ENCODE data around the gene RPL23.

RPL23 gene

GRCh38 chr17:38885044-38885727 is 31.7 kb upstream of the RPL23 start:
- DNase-seq = no peak
- intact Hi-C loops (cut with DNase I) = no loop called here

GRCh38 chr17:38883592-38884526 is 30.3 kb upstream of the RPL23 start:
- DNase-seq = no peak
- intact Hi-C loops (cut with DNase I) = no loop called here

- intact Hi-C loops (cut with DNase I) = no loop called here
- DNase-seq = peak in 1 of 10 donors; percentile 17
Measured at GRCh38 chr17:38882870-38883269, 29.3 kb upstream of the RPL23 start.

- peak in 2 of 10 donors; percentile 80 to 81 for DNase-seq
- intact Hi-C loops (cut with DNase I) = no loop called here
Measured at GRCh38 chr17:38881600-38882191, 28.2 kb upstream of the RPL23 start.

GRCh38 chr17:38879878-38880665 is 26.6 kb upstream of the RPL23 start:
- DNase-seq = peak in 1 of 10 donors; percentile 78
- intact Hi-C loops (cut with DNase I) = no loop called here

- intact Hi-C loops (cut with DNase I) = no loop called here
- peak in 3 of 10 donors; percentile 39 to 89 (median 78) for DNase-seq
Measured at GRCh38 chr17:38877130-38877851, 23.8 kb upstream of the RPL23 start.

GRCh38 chr17:38875477-38876075 is 22.1 kb upstream of the RPL23 start:
- DNase-seq = no peak
- intact Hi-C loops (cut with DNase I) = no loop called here

GRCh38 chr17:38874505-38875400 is 21.2 kb upstream of the RPL23 start:
- intact Hi-C loops (cut with DNase I) = loop anchor here (5.0 kb wide), 1 partner anchor 278 kb away; the partner anchor contains the start of gene PLXDC1
- peak in 2 of 10 donors; percentile 70 to 75 for DNase-seq

- DNase-seq = peak in 2 of 10 donors; percentile 71 to 78
- intact Hi-C loops (cut with DNase I) = loop anchor here (5.0 kb wide), 1 partner anchor 278 kb away; the partner anchor contains the start of gene PLXDC1
Measured at GRCh38 chr17:38873640-38874380, 20.3 kb upstream of the RPL23 start.

- intact Hi-C loops (cut with DNase I) = loop anchor here (5.0 kb wide), 1 partner anchor 279 kb away; the partner anchor contains the start of gene PLXDC1
- DNase-seq = peak in 2 of 10 donors; percentile 67 to 81
Measured at GRCh38 chr17:38872671-38873385, 19.3 kb upstream of the RPL23 start.

GRCh38 chr17:38872027-38872511 is 18.5 kb upstream of the RPL23 start:
- intact Hi-C loops (cut with DNase I) = loop anchor here (5.0 kb wide), 1 partner anchor 280 kb away; the partner anchor contains the start of gene PLXDC1
- peak in 2 of 10 donors; percentile 43 to 55 for DNase-seq

- intact Hi-C loops (cut with DNase I) = loop anchor here (5.0 kb wide), 1 partner anchor 281 kb away; the partner anchor contains the start of gene PLXDC1
Measured at GRCh38 chr17:38871247-38872015, 17.9 kb upstream of the RPL23 start.

GRCh38 chr17:38870259-38871165 is 17.0 kb upstream of the RPL23 start:
- intact Hi-C loops (cut with DNase I) = loop anchor here (5.0 kb wide), 1 partner anchor 282 kb away; the partner anchor contains the start of gene PLXDC1
- DNase-seq = peak in 9 of 10 donors; percentile 53 to 94 (median 56)

More at GRCh38 chr17:38871247-38872015, 17.9 kb upstream of the RPL23 start:
- peak in 2 of 10 donors; percentile 65 to 82 for DNase-seq

Data from posterior cingulate gyrus (tissue), 11 donors.